SK-N-MC (cell line): ENCODE results near the gene RBMS3.

Experiments
- DNase-seq: peaks from one replicate; pipeline ENCODE4 v3.0.0-alpha.2; 2011; ENCODE audit warnings: low read depth, low spot score
- H3K27ac ChIP-seq: fragments of 200-600 bp; sonication (generic); 2 replicates; pipeline ENCODE4 v1.5.1; 2016; ENCODE audit warnings: mixed run types
- H3K36me3 ChIP-seq: fragments of 200-600 bp; sonication (generic); 2 replicates; pipeline ENCODE4 v1.6.1; 2017; ENCODE audit warnings: antibody characterized with exemption, low read length, mixed read lengths; ENCODE audit not compliant: insufficient read depth
- H3K4me3 ChIP-seq: fragments of 200-600 bp; sonication (generic); 2 replicates; pipeline ENCODE4 v1.5.1; 2016
- H3K9ac ChIP-seq: fragments of 200-600 bp; sonication (generic); 2 replicates; pipeline ENCODE4 v1.8.0; 2017; ENCODE audit warnings: mixed run types, mixed read lengths; ENCODE audit not compliant: insufficient read length
- H3K9me3 ChIP-seq: fragments of 200-600 bp; sonication (generic); 2 replicates; pipeline ENCODE4 v1.6.1; 2017; ENCODE audit warnings: low read depth, mild to moderate bottlenecking, antibody characterized with exemption, low read length, moderate library complexity, mixed read lengths
- EZH2 ChIP-seq: fragments of 200-600 bp; sonication (generic); IDR thresholded peaks from one replicate; pipeline ENCODE4 v1.6.1; 2017; ENCODE audit warnings: antibody characterized with exemption
- FOXP2 ChIP-seq: optimal IDR thresholded peaks from 2 replicates; pipeline ENCODE3; 2011; ENCODE audit warnings: mild to moderate bottlenecking, moderate library complexity; ENCODE audit not compliant: insufficient read depth; ENCODE audit errors: extremely low read length, control extremely low read depth
- POLR2AphosphoS5 ChIP-seq: IDR thresholded peaks from 2 replicates; pipeline ENCODE4 v1.6.1; 2012; ENCODE audit warnings: mild to moderate bottlenecking, low read depth, low read length, borderline replicate concordance

Gene RBMS3

GRCh38 chr3:29281344-29282241 is 722 bp downstream of the RBMS3 start:
- no peak overlapping the region for H3K27ac ChIP-seq
- no peak for TF ChIP-seq POLR2AphosphoS5
- TF ChIP-seq FOXP2 = no peak
- no peak for TF ChIP-seq EZH2
- peak overlapping the region; percentile 74 for H3K4me3 ChIP-seq
- DNase-seq = no peak
- no peaks in the 10 kb centered on the region for H3K36me3 ChIP-seq
- H3K9ac ChIP-seq = peak overlapping the region; percentile 72
- H3K9me3 ChIP-seq = no peaks in the 10 kb centered on the region

- Histone ChIP-seq H3K27ac (peak overlapping the region; percentile 36; the same call in 1 of the 2 replicates), H3K36me3 (no peaks in the 10 kb centered on the region), H3K9ac (peak overlapping the region; percentile 72), H3K4me3 (peak overlapping the region; percentile 74), H3K9me3 (no peaks in the 10 kb centered on the region)
- no peak for TF ChIP-seq POLR2AphosphoS5
- no peak for TF ChIP-seq FOXP2
- no peak for TF ChIP-seq EZH2
- no peak for DNase-seq
Observed at GRCh38 chr3:29282427-29283230, 1.8 kb downstream of the RBMS3 start.

GRCh38 chr3:29283231-29284119 is 2.6 kb downstream of the RBMS3 start:
- H3K4me3 ChIP-seq = peak overlapping the region; percentile 74
- no peak for DNase-seq
- H3K36me3 ChIP-seq = no peaks in the 10 kb centered on the region
- no peaks in the 10 kb centered on the region for H3K9me3 ChIP-seq
- peak overlapping the region; percentile 36; the same call in 1 of the 2 replicates for H3K27ac ChIP-seq
- no peak for TF ChIP-seq POLR2AphosphoS5
- no peak for TF ChIP-seq FOXP2
- TF ChIP-seq EZH2 = no peak
- peak overlapping the region; percentile 65 for H3K9ac ChIP-seq

GRCh38 chr3:29284497-29284896 is 3.6 kb downstream of the RBMS3 start:
- DNase-seq = no peak
- H3K9me3 ChIP-seq = no peaks in the 10 kb centered on the region
- H3K4me3 ChIP-seq = no peak overlapping the region
- H3K27ac ChIP-seq = no peak overlapping the region
- H3K9ac ChIP-seq = no peak overlapping the region
- no peak for TF ChIP-seq EZH2
- TF ChIP-seq POLR2AphosphoS5 = no peak
- TF ChIP-seq FOXP2 = no peak
- no peaks in the 10 kb centered on the region for H3K36me3 ChIP-seq

DNA sequence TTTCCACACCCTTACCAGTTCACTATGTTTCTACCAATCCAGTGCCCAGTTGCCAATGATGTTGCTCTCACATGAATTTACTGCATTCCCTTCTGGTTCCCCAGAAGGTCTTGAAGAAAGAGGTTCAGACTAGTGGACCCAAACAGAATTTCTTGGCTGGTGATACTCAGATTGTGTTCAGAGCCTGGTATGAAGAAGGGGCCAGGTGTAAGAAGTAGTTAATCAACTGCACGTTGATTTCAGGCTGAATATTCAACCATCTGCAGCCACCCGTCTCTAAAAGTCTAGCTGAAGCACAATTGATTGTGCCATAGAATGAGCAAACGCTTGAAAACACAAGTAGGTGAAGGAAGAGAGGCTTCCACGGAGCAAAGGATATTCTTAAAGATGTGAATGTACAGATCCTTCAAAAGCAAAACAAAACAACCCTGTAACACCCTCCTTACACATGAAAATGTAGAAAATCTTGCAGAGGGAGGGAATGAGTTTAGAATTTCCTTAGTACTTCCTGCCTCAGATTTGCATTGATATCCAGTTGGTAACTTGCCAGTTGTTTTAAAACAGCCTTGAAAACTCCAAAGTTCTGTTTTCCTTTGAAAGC is 4.7 kb downstream of the RBMS3 start:
- no peak for TF ChIP-seq FOXP2
- peak; percentile 25; the same call in 1 of the 2 replicates for TF ChIP-seq POLR2AphosphoS5
- peak; percentile 57 for DNase-seq

GRCh38 chr3:29286478-29287240 is 5.8 kb downstream of the RBMS3 start:
- peak overlapping the region; percentile 75 for H3K4me3 ChIP-seq
- H3K9ac ChIP-seq = peak overlapping the region; percentile 67
- H3K36me3 ChIP-seq = no peaks in the 10 kb centered on the region
- peak overlapping the region; percentile 96 for H3K27ac ChIP-seq
- TF ChIP-seq EZH2 (no peak), FOXP2 (no peak), POLR2AphosphoS5 (no peak)
- DNase-seq = peak; percentile 52
- no peaks in the 10 kb centered on the region for H3K9me3 ChIP-seq

More for the DNA sequence above, 4.7 kb downstream of the RBMS3 start:
- Histone ChIP-seq H3K9me3 (no peaks in the 10 kb centered on the region), H3K27ac (peak overlapping the region; percentile 96), H3K36me3 (no peaks in the 10 kb centered on the region), H3K4me3 (peak overlapping the region; percentile 75), H3K9ac (peak overlapping the region; percentile 67)

DNA sequence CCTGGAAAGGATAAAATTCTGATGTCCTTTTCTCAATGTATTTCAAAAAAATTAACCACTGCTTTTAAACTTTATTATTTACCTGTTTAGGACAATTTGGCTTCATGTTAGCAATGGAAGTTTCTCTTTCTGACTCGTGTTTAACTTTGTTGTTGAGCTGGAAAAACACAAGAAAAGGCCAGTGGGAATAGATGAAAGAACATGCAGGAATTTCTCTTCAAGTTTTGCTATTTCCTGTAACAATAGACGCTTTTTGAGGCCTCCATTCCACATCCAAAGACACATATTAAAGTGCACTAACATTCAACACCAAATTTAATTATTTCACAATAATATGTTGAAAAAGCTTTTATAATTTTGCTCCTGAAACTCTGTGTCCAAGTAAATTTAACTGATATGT is 9.7 kb downstream of the RBMS3 start:
- Histone ChIP-seq H3K27ac (no peak overlapping the region), H3K4me3 (no peak overlapping the region), H3K9ac (no peak overlapping the region), H3K36me3 (no peaks in the 10 kb centered on the region), H3K9me3 (no peaks in the 10 kb centered on the region)
- no peak for TF ChIP-seq EZH2
- no peak for TF ChIP-seq POLR2AphosphoS5
- TF ChIP-seq FOXP2 = no peak
- no peak for DNase-seq
